GM19025 (cell line): ENCODE results near the gene RCAN2.

Source experiments
- ATAC-seq: cut with Tn5 transposase; IDR thresholded peaks from one replicate; pipeline ENCODE4 v1.9.1; 2021; ENCODE audit warnings: mild to moderate bottlenecking, low read depth, moderate library complexity; ENCODE audit not compliant: unreplicated experiment

RCAN2 gene

DNA sequence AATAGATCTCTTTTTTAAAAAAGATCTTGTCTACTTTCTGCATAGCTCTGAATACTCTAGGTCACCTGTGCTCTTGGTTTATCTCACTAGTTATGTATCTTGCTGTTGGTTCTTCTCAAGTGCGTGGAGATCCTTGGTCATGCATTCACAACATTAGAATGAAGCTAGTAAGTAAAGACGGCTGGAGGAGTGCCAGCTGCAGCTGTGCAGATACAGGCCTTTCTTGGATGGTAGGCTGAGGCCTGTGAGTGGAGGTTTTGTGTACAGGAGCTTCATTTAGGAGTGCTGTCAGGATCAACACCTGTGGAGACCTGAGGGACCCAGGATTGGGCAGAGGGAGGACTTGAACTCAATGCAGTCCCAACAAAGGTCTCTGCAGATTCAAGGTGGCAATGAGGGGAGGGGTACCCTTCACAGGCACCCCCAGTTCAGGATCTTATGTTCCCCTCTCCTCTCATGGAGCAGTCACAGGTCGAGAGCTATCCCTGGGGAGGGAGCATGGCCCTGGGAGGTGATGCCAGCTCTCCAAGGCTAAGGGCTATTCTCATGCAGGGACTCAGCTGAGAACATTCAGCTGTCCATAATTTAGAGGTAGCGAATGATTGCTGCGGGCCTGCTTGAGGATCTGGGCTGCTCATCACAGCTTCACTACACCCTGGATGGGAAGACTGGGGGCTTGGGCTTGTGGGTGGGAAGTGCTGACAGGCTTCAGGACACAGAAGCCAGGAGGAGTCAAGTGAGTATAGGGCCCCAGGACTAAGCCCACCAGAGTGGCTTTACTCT is 221.6 kb downstream of the RCAN2 start:
- no peak for ATAC-seq

GRCh38 chr6:46267515-46267914 is 223.7 kb downstream of the RCAN2 start:
- no peak for ATAC-seq

DNA sequence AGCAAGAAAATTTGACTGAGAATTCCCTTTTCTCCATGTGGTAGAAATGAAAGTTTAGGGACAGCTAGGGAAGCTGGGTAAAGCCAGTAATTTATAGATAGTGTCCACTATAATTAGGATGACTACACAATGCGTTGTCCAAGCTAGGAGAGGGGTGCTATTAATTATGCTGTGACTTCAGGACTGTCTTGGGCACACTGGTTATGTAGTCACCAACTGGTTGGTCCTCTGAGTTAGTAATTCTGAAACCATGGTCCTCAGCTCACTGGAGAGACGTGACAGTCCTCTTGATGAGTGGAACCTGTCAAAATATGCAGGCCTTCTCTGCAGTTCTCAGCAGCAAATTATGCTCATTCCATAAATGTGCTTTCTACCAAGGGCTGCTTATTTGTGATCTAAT is 225.9 kb downstream of the RCAN2 start:
- ATAC-seq, result no peak

DNA sequence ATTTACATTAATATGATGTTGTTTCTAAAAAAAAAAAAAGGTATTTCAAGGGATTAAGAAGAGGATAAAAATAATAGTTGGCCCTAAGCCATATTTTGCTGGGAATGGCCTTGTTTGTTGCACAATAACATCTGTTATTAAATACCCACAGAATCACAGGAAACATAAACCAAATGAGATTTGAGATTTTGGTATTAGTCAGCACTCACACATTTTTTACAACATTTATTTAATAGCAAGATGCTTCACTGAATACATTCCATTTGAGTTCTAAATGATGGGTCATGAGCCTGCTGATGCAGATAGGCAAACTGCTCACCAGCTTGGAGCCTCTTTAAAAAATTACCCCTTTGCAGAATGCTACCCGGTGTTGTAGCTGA is 227.6 kb downstream of the RCAN2 start:
- ATAC-seq, result no peak

DNA sequence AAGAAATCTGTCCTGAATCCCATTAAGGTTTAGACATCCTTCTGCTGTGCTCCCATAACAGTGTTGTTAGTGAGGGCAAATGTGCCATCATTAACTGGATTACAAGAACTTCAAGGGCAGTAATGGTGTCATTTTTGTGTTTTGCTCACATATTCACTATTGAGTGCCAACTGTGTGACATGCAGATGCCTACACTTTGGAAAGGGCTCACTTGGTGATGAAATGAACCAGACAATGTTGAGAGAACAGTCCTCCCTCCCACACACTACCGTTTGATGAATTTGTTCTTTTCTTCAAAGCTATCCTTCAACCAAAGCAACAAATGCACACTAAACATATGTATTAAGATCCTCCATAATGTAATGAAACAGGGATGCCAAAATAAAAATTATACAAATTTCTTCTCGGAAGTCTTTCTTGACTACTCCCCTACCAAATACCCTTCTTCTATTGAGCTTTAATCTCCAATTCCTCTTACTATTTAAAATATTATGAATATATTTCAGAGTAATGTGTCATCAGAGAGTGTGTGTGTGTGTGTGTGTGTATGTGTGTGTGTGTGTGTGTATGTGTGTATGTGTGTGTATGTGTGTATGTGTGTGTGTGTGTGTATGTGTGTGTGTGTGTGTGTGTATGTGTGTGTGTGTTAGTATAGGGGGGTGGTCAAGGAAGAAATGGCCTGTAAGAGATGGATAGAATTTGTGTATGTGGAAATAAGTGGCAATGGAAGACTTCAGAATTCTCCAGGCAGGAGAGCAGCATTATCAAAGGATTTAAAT is 228.1 kb downstream of the RCAN2 start:
- ATAC-seq, result no peak

DNA sequence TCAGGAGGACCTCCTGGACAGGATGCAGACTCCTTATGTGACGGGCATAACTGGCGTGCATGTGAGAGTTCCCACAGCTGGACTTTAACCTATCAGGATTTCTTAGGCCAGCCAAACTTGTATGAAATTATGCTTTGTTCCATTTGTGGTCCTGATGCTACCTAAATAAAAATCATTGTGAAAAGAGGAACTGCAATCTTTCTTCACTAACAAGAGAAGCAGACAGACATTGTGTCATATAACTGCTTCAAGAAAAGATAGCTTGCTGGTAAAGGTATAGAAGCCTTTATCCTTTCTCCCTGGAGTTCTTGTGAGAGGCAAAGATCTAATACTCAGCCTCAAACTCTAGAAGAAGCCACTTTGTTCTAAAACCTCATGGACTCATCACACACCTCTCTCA is 233.0 kb downstream of the RCAN2 start:
- no peak for ATAC-seq

DNA sequence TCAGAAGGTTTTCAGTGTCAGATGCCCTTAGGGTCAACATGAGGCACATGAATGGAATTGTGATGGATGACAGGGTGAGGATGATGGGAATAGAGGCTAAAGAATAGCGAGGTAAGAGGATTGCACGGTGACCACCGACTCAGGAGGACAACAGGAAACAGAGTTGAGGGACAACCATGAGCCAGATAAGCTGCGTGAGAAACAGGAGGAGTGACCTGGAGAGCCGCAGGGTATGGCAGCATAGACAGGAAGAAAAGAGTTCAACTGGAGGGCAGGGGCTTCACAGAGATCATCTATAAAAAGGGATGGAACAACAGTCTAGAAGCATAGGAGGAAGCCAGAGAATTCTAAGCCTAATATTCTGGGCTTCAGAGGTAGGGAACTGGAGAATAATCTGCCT is 235.7 kb downstream of the RCAN2 start:
- no peak for ATAC-seq

GRCh38 chr6:46254946-46255345 is 236.3 kb downstream of the RCAN2 start:
- ATAC-seq, result no peak

DNA sequence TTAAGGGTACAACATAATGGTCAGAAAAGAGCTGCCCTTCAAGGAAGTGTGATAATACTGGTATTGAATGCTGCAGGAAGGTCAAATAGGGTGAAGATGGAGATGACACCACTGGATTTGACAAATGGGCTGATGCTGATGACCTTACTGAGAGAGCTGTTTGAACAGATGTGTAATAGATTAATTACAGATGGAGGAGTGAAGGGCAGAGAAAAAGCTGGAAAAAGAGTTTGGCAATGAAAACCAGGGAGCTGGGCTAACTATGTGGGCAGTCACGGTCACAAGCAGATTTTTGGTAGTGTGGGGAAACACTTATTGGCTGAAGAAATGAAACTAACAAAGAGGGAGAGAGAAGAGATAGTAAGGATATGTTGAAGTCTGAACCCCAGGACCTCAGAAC is 236.9 kb downstream of the RCAN2 start:
- ATAC-seq, result no peak

GRCh38 chr6:46251583-46252339 is 239.5 kb downstream of the RCAN2 start:
- no peak for ATAC-seq

DNA sequence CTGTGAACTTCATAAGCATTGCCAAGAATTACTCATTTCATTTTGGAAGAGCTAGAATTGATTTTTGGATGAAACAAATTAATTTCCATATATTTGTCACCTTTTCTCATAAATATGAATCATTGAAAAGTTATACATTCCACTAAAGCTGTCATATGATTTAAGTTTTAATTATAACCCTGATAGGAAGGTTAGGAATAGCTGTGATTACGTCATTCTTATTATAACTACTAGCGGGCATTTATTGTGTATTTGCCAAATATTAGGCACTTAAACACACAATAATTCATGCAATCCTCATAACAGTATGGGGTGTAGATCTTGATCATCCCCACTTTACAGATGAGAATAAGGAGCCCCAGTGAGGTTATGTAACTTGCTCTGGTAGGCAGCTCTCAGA is 243.1 kb downstream of the RCAN2 start:
- no peak for ATAC-seq

DNA sequence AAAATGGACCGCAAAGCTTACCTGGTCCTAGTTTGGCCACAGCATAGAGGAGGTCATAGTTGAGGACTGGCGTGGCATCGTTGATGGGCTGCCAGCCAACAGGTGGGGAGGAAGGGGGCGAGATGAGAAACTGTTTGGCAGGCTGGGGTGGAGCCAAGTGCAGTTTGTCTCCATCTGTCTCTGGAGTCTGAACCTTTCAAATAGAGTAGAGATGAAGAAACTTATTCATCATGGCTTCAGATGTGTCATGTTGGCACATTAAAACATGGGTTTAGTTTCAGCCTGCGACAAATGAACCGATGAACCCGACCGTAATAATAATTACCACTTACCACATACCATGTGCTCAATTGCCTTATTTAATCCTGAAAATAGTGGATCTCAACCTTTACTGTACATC is 244.5 kb downstream of the RCAN2 start:
- ATAC-seq, result no peak

GRCh38 chr6:46246081-46246480 is 245.2 kb downstream of the RCAN2 start:
- no peak for ATAC-seq

- ATAC-seq, result no peak
Observed at GRCh38 chr6:46244670-46245069, 246.6 kb downstream of the RCAN2 start.

- ATAC-seq, result no peak
Observed at GRCh38 chr6:46243754-46244153, 247.5 kb downstream of the RCAN2 start.

GRCh38 chr6:46242921-46243320 is 248.3 kb downstream of the RCAN2 start:
- ATAC-seq, result no peak

GRCh38 chr6:46240866-46241565 is 250.2 kb downstream of the RCAN2 start:
- ATAC-seq, result no peak

DNA sequence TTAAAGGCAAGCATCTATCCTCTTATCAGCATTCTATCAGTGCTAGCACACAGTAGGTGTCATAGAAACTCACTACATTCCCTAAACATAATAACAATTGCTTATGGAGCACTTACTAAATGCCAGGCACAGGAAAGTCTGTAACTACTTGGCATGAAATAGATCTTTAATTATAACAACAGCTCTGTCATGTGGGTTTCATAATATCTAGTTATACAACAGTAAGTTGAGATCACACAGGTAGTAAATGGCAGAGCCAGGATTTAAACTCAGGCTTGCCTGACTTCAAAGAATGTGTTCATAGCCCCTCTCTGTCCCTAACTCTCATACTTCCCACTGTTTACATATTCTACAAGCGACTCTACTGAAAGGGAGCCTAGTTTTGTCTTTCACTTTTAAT is 254.5 kb downstream of the RCAN2 start:
- no peak for ATAC-seq

DNA sequence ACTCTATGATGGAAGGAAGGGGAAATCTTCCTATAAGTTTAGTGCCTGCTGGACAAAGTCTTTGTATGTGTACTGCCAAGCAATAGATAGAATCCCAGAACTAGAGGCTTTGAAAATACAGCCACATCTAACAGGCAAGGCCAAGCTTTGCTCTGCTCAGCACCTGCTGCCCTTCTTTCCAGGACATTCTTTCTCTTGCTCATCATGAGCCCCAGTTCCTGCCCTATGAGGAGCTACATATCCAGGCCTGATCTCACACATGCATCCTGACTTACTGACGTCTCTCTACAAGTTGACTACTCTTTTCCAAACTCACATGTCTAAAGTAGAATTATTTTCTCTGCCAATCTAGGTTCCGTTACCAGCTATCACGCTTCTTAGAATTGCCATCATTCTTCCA is 256.0 kb downstream of the RCAN2 start:
- no peak for ATAC-seq

- no peak for ATAC-seq
Observed at GRCh38 chr6:46234700-46235099, 256.5 kb downstream of the RCAN2 start.

GRCh38 chr6:46234156-46234556 is 257.1 kb downstream of the RCAN2 start:
- no peak for ATAC-seq
